Loucy (cell line): ENCODE measurements around the gene SLC9A5.

ENCODE experiments used
- H2AFZ ChIP-seq: fragments of 200-600 bp; sonication (generic); 2 replicates; pipeline ENCODE4 v1.6.0; 2016; ENCODE audit warnings: antibody characterized with exemption, mild to moderate bottlenecking, low read length, moderate library complexity
- H3F3A ChIP-seq: fragments of 200-600 bp; 2 replicates; pipeline ENCODE4 v1.6.0; 2016; ENCODE audit warnings: antibody characterized with exemption, low read depth, mild to moderate bottlenecking
- H3K27me3 ChIP-seq: fragments of 200-600 bp; sonication (generic); 2 replicates; pipeline ENCODE4 v1.6.1; 2014; ENCODE audit warnings: low read length, mild to moderate bottlenecking; ENCODE audit not compliant: insufficient read depth, poor library complexity, severe bottlenecking
- H3K36me3 ChIP-seq: fragments of 200-600 bp; sonication (generic); 2 replicates; pipeline ENCODE4 v1.6.1; 2016; ENCODE audit warnings: low read length; ENCODE audit not compliant: insufficient read depth
- H3K4me1 ChIP-seq: fragments of 200-600 bp; sonication (generic); 2 replicates; pipeline ENCODE4 v1.5.1; 2014; ENCODE audit warnings: low read length, mild to moderate bottlenecking; ENCODE audit not compliant: insufficient read depth, poor library complexity, severe bottlenecking
- H3K4me2 ChIP-seq: fragments of 200-600 bp; sonication (generic); 2 replicates; pipeline ENCODE4 v1.6.0; 2014; ENCODE audit warnings: antibody characterized with exemption, low read length, low read depth, mild to moderate bottlenecking; ENCODE audit not compliant: poor library complexity, severe bottlenecking
- H3K4me3 ChIP-seq: fragments of 200-600 bp; sonication (generic); 2 replicates; pipeline ENCODE4 v1.5.1; 2014; ENCODE audit warnings: low read length, mild to moderate bottlenecking, mixed read lengths; ENCODE audit not compliant: poor library complexity, severe bottlenecking
- H3K79me2 ChIP-seq: fragments of 200-600 bp; sonication (generic); 2 replicates; pipeline ENCODE4 v1.6.1; 2014; ENCODE audit warnings: low read length; ENCODE audit not compliant: insufficient read depth
- H3K9ac ChIP-seq: fragments of 200-600 bp; sonication (generic); 2 replicates; pipeline ENCODE4 v1.6.0; 2014; ENCODE audit warnings: mild to moderate bottlenecking, low read depth, low read length, moderate library complexity; ENCODE audit not compliant: poor library complexity, severe bottlenecking
- H3K9me2 ChIP-seq: fragments of 200-600 bp; sonication (generic); replicated peaks from 2 replicates; pipeline ENCODE4 v1.6.1; 2016; ENCODE audit warnings: low read depth, low read length, mixed read lengths
- H3K9me3 ChIP-seq: fragments of 200-600 bp; sonication (generic); 2 replicates; pipeline ENCODE4 v1.6.1; 2014; ENCODE audit warnings: mild to moderate bottlenecking, antibody characterized with exemption, low read length, low read depth; ENCODE audit not compliant: insufficient read depth
- H4K20me1 ChIP-seq: fragments of 200-600 bp; sonication (generic); 2 replicates; pipeline ENCODE4 v1.6.0; 2014; ENCODE audit warnings: antibody characterized with exemption, low read length, mild to moderate bottlenecking; ENCODE audit not compliant: insufficient read depth, poor library complexity, severe bottlenecking
- EZH2phosphoT487 ChIP-seq: fragments of 200-600 bp; IDR thresholded peaks from 2 replicates; pipeline ENCODE4 v1.6.1; 2018; ENCODE audit warnings: antibody characterized with exemption, mild to moderate bottlenecking, moderate library complexity, borderline replicate concordance
- TF ChIP-seq, protein P1 (sequence below): fragments of 200-600 bp; sonication (generic); conservative IDR thresholded peaks from 2 replicates; pipeline ENCODE4 v1.5.1; 2014; ENCODE audit warnings: mild to moderate bottlenecking, antibody characterized with exemption, low read length

The SLC9A5 gene

DNA sequence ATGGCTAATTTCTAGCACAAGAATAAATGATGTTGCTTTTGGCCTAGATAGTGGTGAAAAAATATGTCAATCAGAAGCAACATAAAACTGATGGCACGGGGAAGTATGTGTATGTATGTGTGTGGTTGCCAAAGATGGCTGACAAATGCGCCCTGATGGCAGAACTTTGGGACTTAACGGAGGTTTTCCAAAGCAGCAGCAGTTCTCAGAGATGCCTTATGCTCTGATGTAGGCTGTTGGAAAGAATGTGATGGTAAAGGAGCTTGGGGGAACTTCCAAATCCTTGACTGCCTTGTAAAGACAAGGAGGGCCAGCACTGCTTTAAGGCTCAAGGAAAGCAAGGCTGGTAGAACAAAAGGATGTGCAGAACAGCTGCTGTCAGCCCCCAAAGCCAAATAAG is 61.8 kb downstream of the SLC9A5 start:
- Histone ChIP-seq H3K9ac (no peak overlapping the region), H3K4me1 (peaks cover 12% of the 10 kb centered on the region), H3K4me2 (no peak overlapping the region), H3K9me2 (no peaks in the 10 kb centered on the region), H2AFZ (no peak overlapping the region), H3K27me3 (no peaks in the 10 kb centered on the region), H3K4me3 (no peak overlapping the region), H3F3A (no peaks in the 10 kb centered on the region), H3K79me2 (no peaks in the 10 kb centered on the region), H4K20me1 (no peaks in the 10 kb centered on the region), H3K36me3 (no peaks in the 10 kb centered on the region), H3K9me3 (no peaks in the 10 kb centered on the region)
- TF ChIP-seq, protein P1, sequence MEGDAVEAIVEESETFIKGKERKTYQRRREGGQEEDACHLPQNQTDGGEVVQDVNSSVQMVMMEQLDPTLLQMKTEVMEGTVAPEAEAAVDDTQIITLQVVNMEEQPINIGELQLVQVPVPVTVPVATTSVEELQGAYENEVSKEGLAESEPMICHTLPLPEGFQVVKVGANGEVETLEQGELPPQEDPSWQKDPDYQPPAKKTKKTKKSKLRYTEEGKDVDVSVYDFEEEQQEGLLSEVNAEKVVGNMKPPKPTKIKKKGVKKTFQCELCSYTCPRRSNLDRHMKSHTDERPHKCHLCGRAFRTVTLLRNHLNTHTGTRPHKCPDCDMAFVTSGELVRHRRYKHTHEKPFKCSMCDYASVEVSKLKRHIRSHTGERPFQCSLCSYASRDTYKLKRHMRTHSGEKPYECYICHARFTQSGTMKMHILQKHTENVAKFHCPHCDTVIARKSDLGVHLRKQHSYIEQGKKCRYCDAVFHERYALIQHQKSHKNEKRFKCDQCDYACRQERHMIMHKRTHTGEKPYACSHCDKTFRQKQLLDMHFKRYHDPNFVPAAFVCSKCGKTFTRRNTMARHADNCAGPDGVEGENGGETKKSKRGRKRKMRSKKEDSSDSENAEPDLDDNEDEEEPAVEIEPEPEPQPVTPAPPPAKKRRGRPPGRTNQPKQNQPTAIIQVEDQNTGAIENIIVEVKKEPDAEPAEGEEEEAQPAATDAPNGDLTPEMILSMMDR, result no peak
- TF ChIP-seq EZH2phosphoT487, result no peak

DNA sequence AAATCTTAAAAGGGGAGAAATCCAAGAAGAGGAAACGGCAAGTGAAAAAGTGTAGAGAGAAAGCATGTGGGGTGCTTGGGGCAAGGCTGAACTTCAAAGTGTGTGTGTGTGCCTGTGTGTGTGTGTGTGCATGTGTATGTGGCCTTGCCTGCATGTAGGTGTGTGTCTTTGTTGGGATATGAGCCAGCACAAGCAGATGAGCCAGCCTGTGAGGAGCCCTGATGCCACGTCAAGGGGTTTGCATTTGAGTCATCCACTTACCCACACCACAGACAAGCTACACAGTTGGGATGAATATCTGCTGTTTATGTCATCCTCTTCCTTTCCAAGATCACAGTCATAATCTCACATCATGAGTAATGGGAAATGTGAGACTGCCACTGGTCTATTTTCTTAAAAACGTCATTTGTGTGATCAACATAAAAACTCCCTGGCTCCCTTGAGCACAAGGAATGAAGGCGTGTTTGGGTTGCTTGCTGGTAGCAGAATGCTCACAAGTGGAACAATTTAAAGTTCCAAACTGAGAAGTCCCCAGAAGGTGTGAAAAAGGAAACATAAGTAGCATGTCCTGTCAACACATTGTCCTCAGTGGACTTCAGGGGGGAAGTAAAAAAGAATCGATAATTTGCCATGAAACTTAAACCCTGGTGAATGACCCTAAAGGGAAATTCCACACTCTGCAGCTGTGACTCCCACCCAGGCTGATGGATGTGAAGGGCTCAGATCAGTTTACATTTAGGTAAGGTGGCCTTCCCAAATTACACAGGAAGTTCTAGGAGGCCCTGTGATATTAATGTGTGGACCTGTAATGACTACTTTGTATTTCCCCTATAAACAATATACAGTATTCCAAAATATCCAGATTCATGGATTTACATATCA is 63.1 kb downstream of the SLC9A5 start:
- Histone ChIP-seq H3K9me2 (no peaks in the 10 kb centered on the region), H3K9me3 (no peaks in the 10 kb centered on the region), H4K20me1 (no peaks in the 10 kb centered on the region), H3K79me2 (no peaks in the 10 kb centered on the region), H3K9ac (no peak overlapping the region), H2AFZ (no peak overlapping the region; the same call in 1 of the 2 replicates), H3K4me2 (no peak overlapping the region), H3K4me3 (no peak overlapping the region), H3K4me1 (peaks cover 12% of the 10 kb centered on the region), H3F3A (no peaks in the 10 kb centered on the region), H3K27me3 (no peaks in the 10 kb centered on the region), H3K36me3 (no peaks in the 10 kb centered on the region)
- TF ChIP-seq, protein P1, result no peak
- TF ChIP-seq EZH2phosphoT487, result no peak

DNA sequence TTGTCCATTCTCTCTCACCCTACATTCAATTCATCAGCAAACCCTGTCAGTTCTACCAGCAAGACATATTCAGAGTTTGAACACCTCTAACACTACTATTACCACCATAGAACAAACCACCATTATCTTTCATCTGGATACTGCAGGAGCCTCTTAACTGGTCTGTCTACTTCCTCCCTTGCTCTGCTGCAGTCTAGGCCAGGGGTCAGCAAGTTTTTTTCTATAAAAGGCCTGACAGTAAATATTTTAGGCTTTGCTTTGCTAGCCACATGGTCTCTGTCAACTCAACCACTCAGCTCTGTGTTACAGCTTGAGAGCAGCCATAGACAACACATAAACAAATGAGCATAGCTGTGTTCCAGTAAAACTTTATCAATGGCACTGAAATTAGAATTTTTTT is 63.9 kb downstream of the SLC9A5 start:
- Histone ChIP-seq H3K4me2 (no peak overlapping the region), H3K9me3 (no peaks in the 10 kb centered on the region), H3K36me3 (no peaks in the 10 kb centered on the region), H3K27me3 (no peaks in the 10 kb centered on the region), H4K20me1 (no peaks in the 10 kb centered on the region), H3F3A (no peaks in the 10 kb centered on the region), H3K9ac (no peak overlapping the region), H3K79me2 (no peaks in the 10 kb centered on the region), H3K9me2 (no peaks in the 10 kb centered on the region), H2AFZ (peak overlapping the region; percentile 2; the same call in 1 of the 2 replicates), H3K4me3 (no peak overlapping the region), H3K4me1 (peaks cover 12% of the 10 kb centered on the region)
- TF ChIP-seq EZH2phosphoT487, result no peak
- TF ChIP-seq, protein P1, result no peak
